ENCODE measurements around the gene TLE4.

DNA sequence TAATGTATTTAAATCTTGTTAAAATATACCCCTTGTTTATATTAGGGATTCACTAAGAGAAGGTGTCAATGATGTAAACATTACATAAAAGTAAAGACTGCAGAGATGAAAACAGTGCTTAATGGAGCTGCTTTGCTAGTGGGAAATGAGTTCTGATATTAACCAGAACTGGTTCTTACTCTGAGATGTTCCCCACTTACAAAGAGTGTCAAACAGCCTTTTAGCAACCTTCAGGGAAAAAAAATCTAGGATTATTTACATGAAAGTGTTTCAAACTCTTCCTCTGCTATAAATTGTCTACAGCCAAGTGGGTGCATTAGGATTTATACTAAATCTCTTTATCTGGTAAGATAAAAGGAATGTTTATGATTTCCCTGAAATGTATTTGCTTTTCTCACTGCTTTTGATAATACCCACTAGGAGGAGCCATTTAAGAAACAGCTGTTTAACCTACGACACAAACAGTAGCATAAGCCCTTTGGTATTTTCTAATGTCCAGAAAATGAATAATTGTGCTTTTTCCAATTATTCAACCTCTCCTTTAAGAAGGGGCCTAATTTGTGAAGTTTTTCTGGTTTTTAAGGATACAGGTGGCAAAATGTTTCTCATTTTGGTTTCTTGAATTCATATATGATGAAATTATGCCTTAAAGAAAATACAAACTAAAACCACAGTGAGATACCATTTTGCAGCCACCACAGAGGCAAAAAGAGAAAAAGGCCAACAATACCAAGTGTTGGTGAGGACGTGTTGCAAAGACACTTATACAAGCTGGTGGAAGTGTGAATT lies 186.3 kb downstream of the TLE4 start:
- TF ChIP-seq POLR2A (IDR thresholded peaks at IDR 0.05; ENCODE audit: low read length) (no peak), GATA1 (IDR thresholded peaks at IDR 0.05; ENCODE audit: low read depth, low read length) (no peak)

Measured in erythroblast (primary cell).